Aorta (tissue), 5 donors: ENCODE data around the gene GANC. TPM values are rescaled to one million over a fixed set of nuclear protein-coding genes. Genes with fewer than 3 reads are reported as not detected.

ENCODE experiments used
- ATAC-seq: fragments of 200-7000 bp; cut with Tn5 transposase; one replicate; pipeline ENCODE4 v1.9.1; 2022; ENCODE audit warnings: moderate library complexity; ENCODE audit not compliant: low FRiP score
- DNase-seq, 2 donors: peaks; one replicate each; pipeline ENCODE4 v3.0.0-alpha.2; 2020
- H3K27ac ChIP-seq, 2 donors: one replicate each; pipeline ENCODE4 v1.5.1; 2013; ENCODE audit warnings: low read length in 2 of 2, mild to moderate bottlenecking in 2 of 2, moderate library complexity in 2 of 2, control low read depth in 1 of 2, inconsistent platforms in 1 of 2, low read depth in 1 of 2
- H3K27me3 ChIP-seq, 2 donors: one replicate each; pipeline ENCODE4 v1.6.1; 2013; ENCODE audit warnings: control low read depth in 1 of 2, low read length in 1 of 2, mild to moderate bottlenecking in 1 of 2, moderate library complexity in 1 of 2; ENCODE audit not compliant: insufficient read depth in 2 of 2, control insufficient read depth in 1 of 2
- H3K36me3 ChIP-seq, 2 donors: one replicate each; pipeline ENCODE4 v1.6.1; 2013; ENCODE audit warnings: control low read depth in 1 of 2, low read length in 1 of 2, mild to moderate bottlenecking in 1 of 2; ENCODE audit not compliant: insufficient read depth in 2 of 2, control insufficient read depth in 1 of 2
- H3K4me1 ChIP-seq, 2 donors: one replicate each; pipeline ENCODE4 v1.6.1; 2013; ENCODE audit warnings: low read length in 2 of 2, control low read depth in 1 of 2, mild to moderate bottlenecking in 1 of 2, moderate library complexity in 1 of 2; ENCODE audit not compliant: insufficient read depth in 2 of 2, control insufficient read depth in 1 of 2
- H3K4me3 ChIP-seq, 2 donors: one replicate each; pipeline ENCODE4 v1.5.1; 2013; ENCODE audit warnings: low read length in 2 of 2, control low read depth in 1 of 2, mild to moderate bottlenecking in 1 of 2
- H3K9me3 ChIP-seq: one replicate; pipeline ENCODE4 v1.6.1; 2013; ENCODE audit warnings: mild to moderate bottlenecking, low read length; ENCODE audit not compliant: control insufficient read depth
- WGBS, 2 donors: extraction: QIAGEN DNeasy Blood & Tissue Kit; methylation state at CpG; one replicate each; pipeline ENCODE4 v1.1.7; 2013; 5-methylcytosine and 5-hydroxymethylcytosine counted together
- intact Hi-C, 2 donors: fragments of 100-400 bp; cut with DNase I; formaldehyde crosslinking; loops; one replicate each; pipeline versions ENCODE4 v1.14.2 to v1.15.0; 2022
- polyA plus RNA-seq, 2 donors: library from polyadenylated mRNA; stranded (reverse); fragments of 200-250 nt; gene quantifications; one replicate each; pipeline ENCODE4 v1.2.3, GENCODE V29; 2013
- total RNA-seq, 2 donors: library from RNA; stranded (reverse); fragmentation: NEBNext Ultra II Directional; extraction: Animal tissue kit (Norgen Biotek cat#: 25700); gene quantifications; one replicate each; pipeline ENCODE4 v1.2.1, GENCODE V29; 2021
- donor health status: healthy with polysubstance abuse.
- donor health status: Bipolar disorder and iron deficiency.
- donor health status: DM: no; HTN: no; CAD: no.
- donor health status: DM: no; HTN: no; CAD: no.
- donor health status: DM: yes; HTN: yes; CAD: no.

The GANC gene
- total and polyA plus RNA-seq, 4 donors: 14.9 to 61.4 (median 39.3) TPM

DNA sequence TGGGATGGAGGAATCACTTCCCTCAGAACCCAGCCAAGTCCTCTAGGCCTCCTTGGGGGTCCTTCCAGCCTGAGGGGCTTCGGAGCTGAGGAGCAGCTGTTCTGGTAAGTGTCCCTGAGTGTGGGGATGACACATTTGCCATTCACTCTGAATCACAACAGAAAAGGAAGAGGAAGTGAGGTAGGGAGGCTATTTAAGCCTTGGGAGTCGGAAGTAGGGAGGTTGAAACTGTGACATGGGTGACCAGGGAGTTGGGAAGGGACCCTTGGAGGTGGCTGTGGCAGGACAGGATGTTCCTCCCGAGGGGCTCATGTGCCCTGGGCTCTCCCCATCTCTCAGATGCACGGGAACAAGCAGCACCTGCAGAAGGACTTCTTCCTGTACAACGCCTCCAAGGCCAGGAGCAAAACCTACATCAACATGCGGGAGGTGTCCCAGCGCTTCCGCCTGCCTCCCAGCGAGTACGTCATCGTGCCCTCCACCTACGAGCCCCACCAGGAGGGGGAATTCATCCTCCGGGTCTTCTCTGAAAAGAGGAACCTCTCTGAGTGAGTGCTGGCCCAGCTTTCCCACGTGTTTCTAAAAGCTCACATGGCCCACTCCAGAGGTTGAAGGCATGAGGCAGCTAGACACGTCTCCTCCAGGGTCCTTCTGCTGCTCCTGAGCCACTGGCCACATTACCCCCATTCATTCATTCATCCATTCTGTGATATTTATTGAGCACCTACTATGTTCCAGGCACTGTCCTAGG is 129.6 kb downstream of the GANC start:
- Histone ChIP-seq H3K4me3 (no peak overlapping the region), H3K4me1 (no peaks in the 10 kb centered on the region), H3K27ac (no peak overlapping the region), H3K9me3 (no peaks in the 10 kb centered on the region), H3K27me3 (no peaks in the 10 kb centered on the region), H3K36me3 (no peaks in the 10 kb centered on the region)
- no peak for ATAC-seq
- no peak for DNase-seq
- WGBS, 2 donors: 92 to 93% methylated on average over 15 of the region's 15 CpGs
- intact Hi-C loops: no loop called here

DNA sequence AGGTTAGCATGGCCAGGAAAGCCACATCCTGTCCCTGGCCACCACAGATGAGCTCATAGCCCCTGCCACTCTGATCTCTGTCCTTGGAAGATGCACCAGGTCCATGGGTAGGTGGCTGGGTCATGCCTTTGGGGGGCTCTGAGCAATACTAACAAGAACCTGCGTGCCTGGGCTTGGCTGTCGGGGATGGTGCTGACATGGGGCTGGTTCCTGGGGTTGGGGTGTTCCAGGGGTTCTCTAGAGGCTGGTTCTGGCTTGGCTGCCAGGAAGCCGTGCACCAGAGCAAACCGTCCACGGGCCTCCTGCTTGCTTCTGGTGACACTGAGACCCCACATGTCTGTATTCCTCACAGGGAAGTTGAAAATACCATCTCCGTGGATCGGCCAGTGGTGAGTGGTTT is 130.4 kb downstream of the GANC start:
- Histone ChIP-seq H3K4me3 (no peak overlapping the region), H3K36me3 (no peaks in the 10 kb centered on the region), H3K27me3 (no peaks in the 10 kb centered on the region), H3K27ac (no peak overlapping the region), H3K9me3 (no peaks in the 10 kb centered on the region), H3K4me1 (no peaks in the 10 kb centered on the region)
- 95 to 97% methylated on average over 7 of the region's 7 CpGs for WGBS, 2 donors
- ATAC-seq (no peak), DNase-seq (no peak)
- intact Hi-C loops: no loop called here

DNA sequence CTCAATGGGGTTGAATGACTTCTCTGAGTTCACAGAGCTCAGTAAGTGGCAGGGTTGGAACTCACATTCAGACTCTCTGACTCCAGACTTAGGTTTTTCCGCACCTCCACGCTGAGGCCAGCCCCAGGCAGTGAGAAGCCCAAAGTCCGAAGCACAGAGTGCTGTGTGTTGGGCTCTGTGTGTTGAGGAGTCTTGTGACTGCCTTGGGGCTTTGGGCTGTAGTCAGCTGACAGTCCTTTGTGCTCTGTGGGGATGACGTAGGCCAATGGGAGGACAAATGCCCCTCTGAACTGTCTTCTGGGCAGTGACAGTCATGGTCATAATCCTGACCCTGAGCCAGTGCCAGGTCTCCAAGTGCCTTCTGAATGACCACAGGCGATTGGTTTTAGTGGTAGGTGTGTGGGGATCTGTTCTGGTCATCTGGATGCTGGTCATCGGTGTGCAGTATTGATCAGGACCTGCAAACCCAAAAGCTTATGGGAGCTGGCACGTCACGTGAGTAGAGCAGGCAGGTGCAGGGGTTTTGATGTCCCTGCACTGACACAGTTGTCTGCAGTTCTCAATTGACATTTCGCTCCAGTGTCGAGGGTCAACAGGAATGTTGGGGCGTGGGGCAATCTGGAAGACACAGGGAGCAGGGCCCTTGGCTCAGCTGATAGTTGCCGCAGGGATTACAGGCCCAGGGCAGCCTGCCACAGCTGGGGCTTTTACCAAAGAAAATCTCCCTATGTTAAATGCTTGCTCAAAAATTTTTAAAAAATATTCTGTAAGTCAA is 131.6 kb downstream of the GANC start:
- 80 to 81% methylated on average over 12 of the region's 12 CpGs for WGBS, 2 donors
- H3K9me3 ChIP-seq: no peaks in the 10 kb centered on the region

DNA sequence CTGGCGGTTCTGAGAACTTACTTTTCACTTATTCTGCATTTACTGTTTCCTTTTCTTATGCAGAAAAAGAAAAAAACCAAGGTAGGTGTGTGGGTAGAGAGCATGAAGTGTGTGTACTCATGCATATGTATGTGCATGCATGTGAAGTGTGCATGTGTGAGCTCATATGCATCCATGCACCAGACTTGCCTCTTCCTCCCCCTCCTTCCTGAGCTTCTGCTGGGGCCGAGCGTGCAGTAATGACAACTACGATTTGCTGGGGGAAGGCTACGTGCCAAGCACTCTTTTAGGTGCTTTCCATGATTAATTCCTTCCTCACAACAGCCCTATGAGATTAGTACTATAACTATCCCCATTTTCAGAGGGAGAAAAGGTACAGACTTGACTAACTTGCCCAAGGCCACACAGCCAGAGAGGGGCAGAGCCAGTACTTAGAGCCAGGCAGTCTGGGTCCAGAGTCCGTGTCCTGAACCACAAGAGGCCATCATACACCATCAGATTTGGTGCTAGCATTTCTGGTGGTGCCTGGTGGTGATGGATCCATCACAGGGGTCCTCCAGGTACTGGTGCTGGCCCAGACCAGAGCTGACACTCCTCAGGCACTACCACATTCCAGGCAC is 133.0 kb downstream of the GANC start:
- Histone ChIP-seq H3K36me3 (peaks cover 0 to 3% of the 10 kb centered on the region in 2 donors), H3K27me3 (no peaks in the 10 kb centered on the region), H3K4me3 (no peak overlapping the region), H3K9me3 (no peaks in the 10 kb centered on the region), H3K27ac (no peak overlapping the region), H3K4me1 (no peaks in the 10 kb centered on the region)
- intact Hi-C loops: no loop called here
- DNase-seq (no peak), ATAC-seq (no peak)
- 25 to 28% methylated on average over 6 of the region's 6 CpGs for WGBS, 2 donors

More for the DNA sequence above, 131.6 kb downstream of the GANC start:
- Histone ChIP-seq H3K27ac (no peak overlapping the region), H3K4me1 (no peaks in the 10 kb centered on the region), H3K4me3 (no peak overlapping the region), H3K36me3 (no peaks in the 10 kb centered on the region), H3K27me3 (no peaks in the 10 kb centered on the region)
- ATAC-seq (no peak), DNase-seq (no peak)
- intact Hi-C loops: no loop called here

Other genes with a start within 250 kb of the GANC start
- not detected for gene PLA2G4D, start 178.6 kb upstream of the GANC start, total RNA-seq
- not detected for gene PLA2G4D, start 178.6 kb upstream of the GANC start, polyA plus RNA-seq
- gene PLA2G4F, start 116.6 kb upstream of the GANC start, total RNA-seq: not detected
- gene PLA2G4F, start 116.6 kb upstream of the GANC start, polyA plus RNA-seq: 1 to 10 TPM in 1 of 2 donors, not detected in 1; 1.5 TPM
- 10 to 100 TPM; 63.3 to 89.4 TPM for gene VPS39, start 64.9 kb upstream of the GANC start, total RNA-seq
- gene VPS39, start 64.9 kb upstream of the GANC start, polyA plus RNA-seq: 10 to 100 TPM; 10.5 to 56.3 TPM
- 10 to 100 TPM; 58.4 to 66.8 TPM for gene TMEM87A, start 232 bp downstream of the GANC start, total RNA-seq
- gene TMEM87A, start 232 bp downstream of the GANC start, polyA plus RNA-seq: 10 to 100 TPM; 21.4 to 38.5 TPM
- gene CAPN3, start 86.3 kb downstream of the GANC start, total RNA-seq: 10 to 100 TPM; 15.4 to 22.6 TPM
- 100 to 1,000 TPM in 1 of 2 donors, 1 to 10 TPM in 1; 3.3 to 101 TPM for gene CAPN3, start 86.3 kb downstream of the GANC start, polyA plus RNA-seq
- gene ZNF106, start 217.9 kb downstream of the GANC start, total RNA-seq: 10 to 100 TPM; 76.9 to 78.8 TPM
- 10 to 100 TPM; 11.9 to 30.4 TPM for gene ZNF106, start 217.9 kb downstream of the GANC start, polyA plus RNA-seq
- 10 to 100 TPM; 85.6 to 88.0 TPM for gene SNAP23, start 222.4 kb downstream of the GANC start, total RNA-seq
- gene SNAP23, start 222.4 kb downstream of the GANC start, polyA plus RNA-seq: 10 to 100 TPM; 74.3 to 82.5 TPM